GM19239 (cell line): ENCODE data around the gene ABHD4.
A peak's percentile ranks its signal among the peaks of the same experiment; 100 is the strongest.
"Not testable (repeated sequence)": the region's sequence is repeated elsewhere in the genome, so short reads cannot be mapped to it uniquely, and the experiment has no call there.

ENCODE experiments used
- DNase-seq: peaks from one replicate; pipeline ENCODE4 v3.0.0; 2011; ENCODE audit warnings: low spot score; ENCODE audit not compliant: insufficient read length
- FAIRE-seq: peaks from 2 replicates; lab custom pipeline; 2011; peaks lifted over from hg19 to GRCh38; lab: Jason Lieb, UNC

Gene ABHD4, protein sequence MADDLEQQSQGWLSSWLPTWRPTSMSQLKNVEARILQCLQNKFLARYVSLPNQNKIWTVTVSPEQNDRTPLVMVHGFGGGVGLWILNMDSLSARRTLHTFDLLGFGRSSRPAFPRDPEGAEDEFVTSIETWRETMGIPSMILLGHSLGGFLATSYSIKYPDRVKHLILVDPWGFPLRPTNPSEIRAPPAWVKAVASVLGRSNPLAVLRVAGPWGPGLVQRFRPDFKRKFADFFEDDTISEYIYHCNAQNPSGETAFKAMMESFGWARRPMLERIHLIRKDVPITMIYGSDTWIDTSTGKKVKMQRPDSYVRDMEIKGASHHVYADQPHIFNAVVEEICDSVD

DNA sequence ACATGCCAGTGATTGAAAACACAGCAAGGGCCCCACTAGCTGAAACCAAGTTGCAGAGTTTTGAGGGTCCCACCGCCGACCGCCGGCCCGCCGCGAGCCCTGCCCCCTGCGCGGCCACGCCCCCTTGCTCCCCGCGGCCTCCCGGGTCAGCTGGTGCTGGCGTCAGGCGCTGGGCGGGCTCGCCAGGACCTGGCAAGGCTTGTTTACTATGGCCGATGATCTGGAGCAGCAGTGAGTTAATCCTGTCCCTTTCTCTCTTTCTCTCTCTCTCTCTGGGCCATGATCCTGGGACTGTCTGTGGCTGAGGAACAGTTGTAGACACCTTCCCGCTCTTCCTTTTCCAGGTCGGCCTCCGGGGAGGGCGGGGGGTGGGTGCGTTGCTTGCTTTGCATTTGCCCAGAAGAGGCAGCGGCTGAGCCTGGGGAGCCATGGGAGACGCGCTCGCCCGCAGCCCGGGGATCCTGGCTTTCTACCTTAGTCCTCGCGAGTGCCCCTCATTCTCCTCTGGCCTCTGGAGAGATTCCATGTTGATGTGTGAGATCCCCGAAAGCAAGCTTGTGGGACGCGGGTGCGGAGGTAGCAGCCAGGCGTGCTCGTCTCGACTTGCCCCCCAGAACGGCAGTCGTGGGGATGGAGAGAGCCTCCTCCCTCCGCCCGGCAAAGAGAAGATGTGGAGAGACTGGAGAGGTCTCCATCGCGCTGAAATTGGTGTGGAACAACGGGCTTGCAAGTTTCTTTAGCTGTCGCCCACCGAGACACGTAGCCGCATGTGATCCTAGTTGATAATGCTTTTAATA lies at the start of gene ABHD4:
Gene ABHD4, plus strand, starts transcription at position 202 of the 797 bp plus-strand sequence. Its CDS starts 7 bp downstream, at position 209.
- DNase-seq (peak; percentile 57), FAIRE-seq (peak; percentile 44)

DNA sequence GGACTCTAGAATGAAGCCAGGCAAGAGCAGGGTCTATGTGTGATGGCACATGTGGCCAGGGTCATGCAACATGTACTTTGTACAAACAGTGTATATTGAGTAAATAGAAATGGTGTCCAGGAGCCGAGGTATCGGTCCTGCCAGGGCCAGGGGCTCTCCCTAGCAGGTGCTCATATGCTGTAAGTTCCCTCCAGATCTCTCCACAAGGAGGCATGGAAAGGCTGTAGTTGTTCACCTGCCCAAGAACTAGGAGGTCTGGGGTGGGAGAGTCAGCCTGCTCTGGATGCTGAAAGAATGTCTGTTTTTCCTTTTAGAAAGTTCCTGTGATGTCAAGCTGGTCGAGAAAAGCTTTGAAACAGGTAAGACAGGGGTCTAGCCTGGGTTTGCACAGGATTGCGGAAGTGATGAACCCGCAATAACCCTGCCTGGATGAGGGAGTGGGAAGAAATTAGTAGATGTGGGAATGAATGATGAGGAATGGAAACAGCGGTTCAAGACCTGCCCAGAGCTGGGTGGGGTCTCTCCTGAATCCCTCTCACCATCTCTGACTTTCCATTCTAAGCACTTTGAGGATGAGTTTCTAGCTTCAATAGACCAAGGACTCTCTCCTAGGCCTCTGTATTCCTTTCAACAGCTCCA lies 48.7 kb upstream of the ABHD4 start:
- FAIRE-seq: no peak
- DNase-seq: no peak

DNA sequence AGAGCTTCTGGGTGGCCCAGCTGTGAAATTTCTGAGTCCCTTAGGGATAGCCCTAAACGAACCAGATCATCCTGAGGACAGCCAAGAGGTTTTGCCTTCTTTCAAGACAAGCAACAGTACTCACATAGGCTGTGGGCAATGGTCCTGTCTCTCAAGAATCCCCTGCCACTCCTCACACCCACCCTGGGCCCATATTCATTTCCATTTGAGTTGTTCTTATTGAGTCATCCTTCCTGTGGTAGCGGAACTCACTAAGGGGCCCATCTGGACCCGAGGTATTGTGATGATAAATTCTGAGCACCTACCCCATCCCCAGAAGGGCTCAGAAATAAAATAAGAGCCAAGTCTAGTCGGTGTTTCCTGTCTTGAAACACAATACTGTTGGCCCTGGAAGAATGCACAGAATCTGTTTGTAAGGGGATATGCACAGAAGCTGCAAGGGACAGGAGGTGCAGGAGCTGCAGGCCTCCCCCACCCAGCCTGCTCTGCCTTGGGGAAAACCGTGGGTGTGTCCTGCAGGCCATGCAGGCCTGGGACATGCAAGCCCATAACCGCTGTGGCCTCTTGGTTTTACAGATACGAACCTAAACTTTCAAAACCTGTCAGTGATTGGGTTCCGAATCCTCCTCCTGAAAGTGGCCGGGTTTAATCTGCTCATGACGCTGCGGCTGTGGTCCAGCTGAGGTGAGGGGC lies 48.0 kb upstream of the ABHD4 start:
- FAIRE-seq: peak; percentile 94
- DNase-seq: no peak

DNA sequence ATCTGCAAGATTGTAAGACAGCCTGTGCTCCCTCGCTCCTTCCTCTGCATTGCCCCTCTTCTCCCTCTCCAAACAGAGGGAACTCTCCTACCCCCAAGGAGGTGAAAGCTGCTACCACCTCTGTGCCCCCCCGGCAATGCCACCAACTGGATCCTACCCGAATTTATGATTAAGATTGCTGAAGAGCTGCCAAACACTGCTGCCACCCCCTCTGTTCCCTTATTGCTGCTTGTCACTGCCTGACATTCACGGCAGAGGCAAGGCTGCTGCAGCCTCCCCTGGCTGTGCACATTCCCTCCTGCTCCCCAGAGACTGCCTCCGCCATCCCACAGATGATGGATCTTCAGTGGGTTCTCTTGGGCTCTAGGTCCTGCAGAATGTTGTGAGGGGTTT lies 46.5 kb upstream of the ABHD4 start:
- FAIRE-seq: no peak
- no peak for DNase-seq

DNA sequence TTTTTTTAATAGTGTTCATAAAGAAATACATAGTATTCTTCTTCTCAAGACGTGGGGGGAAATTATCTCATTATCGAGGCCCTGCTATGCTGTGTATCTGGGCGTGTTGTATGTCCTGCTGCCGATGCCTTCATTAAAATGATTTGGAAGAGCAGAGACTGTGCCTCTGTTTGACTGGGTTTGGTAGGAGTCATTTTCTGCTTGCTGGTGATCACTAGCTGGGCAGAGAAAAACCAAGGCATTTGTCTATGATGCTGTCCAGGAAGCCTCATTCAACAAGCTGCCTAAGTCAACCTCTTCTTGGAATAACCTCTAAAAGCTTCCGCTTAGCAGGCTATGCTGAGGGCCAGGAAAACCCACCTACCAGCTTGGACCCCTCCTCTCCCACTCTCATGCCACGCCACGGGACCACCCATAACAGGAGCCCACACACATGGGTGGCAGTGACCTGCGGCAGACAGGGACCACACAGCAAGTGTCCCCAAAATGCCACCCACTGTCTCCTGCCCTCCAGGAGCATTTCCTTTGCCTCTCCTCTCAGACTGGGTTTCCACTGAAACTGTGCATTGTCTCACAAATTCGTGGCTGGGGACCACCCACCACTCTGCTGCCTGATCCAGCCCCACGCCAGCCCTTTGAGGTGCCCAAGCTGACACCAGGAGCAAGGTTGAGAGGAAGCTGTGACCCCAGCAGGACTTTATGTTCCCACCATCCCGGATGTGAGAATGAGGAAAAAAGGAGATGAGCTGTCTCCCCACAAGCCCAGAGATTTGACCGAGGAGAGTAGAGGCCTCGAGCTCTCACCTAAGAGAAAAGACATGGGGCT lies 45.9 kb upstream of the ABHD4 start:
- FAIRE-seq (no peak), DNase-seq (no peak)

DNA sequence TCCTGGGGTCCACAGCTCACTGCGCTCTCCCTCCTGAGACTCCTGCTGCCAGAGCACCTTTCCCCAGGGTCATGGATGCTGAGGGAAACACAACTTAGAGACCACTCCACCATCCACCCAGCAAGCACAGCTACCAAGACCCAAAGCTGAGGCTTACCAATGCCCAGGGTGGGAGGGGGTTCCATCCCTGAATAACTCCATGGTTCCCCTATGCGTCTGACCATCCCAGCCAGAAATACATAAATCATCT lies 45.3 kb upstream of the ABHD4 start:
- FAIRE-seq (no peak), DNase-seq (no peak)

DNA sequence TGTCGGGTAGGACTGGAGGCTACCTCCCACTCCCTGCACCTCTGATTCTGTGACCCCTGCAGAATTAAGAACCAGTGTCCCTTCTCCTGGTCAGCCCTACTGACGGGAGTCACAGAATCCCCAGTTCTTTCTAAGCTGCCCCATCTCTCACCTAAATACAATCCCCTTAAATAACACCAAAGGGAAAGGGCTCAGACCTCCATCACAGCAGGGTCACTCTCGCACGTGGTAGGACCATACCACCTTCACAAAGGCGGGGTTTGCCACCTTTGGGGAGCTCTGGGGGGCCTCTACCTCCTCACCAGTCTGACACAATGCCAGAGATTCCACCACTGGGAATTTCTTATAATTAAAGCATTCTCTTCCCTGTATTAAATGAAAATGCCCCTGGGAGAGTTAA lies 44.7 kb upstream of the ABHD4 start:
- no peak for FAIRE-seq

DNA sequence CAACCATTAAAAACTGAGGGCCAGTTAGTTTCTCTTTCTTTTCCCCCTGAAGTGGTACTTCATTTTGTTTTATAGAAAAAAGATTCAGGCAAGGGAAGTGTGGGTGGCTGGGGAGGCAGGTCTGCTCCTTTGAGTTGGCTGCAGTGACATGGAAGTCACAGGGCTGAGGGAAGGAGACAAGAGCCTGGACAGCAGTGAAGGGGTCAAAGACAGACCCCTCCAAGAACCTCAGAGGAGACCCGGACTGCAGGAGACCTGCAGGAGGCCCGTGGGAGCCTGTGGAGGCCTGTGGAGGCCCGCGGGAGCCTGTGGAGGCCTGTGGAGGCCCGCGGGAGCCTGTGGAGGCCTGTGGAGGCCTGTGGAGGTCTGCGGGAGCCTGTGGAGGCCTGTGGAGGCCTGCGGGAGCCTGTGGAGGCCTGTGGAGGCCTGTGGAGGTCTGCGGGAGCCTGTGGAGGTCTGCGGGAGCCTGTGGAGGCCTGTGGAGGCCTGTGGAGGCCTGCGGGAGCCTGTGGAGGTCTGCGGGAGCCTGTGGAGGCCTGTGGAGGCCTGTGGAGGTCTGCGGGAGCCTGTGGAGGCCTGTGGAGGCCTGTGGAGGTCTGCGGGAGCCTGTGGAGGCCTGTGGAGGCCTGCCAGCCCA lies 44.1 kb upstream of the ABHD4 start:
- DNase-seq, FAIRE-seq: not testable (repeated sequence)

More for the DNA sequence above, 44.7 kb upstream of the ABHD4 start:
- DNase-seq: no peak

DNA sequence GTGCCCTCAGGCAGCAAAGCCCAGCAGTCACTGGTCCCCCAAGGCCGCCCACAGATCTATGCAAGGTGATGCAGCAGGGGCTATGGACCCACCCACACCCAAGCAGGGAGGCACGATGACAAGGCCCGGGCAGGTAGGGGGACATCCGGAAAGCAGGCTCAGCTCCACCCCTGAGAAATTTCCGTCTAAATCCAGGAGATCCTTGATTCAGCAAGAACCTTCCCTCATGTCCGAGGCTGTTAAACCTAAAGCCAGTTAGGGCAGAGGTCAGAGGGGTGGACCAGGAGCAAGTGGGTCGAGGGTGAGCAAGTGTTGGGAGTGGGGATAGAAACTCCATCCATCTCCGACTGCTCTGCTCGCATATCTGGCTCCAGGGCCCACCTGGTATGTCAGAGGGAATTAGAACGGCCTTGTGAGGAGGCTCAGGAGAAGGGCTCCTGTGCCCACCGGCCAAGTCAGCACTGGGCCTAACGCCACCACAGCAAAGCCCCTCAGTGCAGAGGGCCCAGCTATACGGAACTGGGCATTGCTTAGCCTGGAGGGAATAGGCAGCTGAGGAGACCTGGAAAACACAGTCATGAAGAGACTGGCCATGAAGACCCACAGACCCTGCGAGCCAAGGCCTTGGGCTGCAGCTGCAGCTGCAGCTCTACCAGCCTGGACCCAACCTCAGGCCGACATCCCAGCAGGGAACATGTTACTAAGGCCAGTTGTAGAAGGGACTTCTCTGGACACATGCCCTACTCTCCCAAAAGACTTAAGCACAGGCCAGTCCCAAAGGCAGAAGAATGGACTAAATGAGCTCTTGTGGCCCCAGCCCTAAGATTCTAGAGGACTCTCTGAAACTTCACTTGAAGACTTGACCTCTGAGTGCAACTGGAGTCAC lies 43.4 kb upstream of the ABHD4 start:
- FAIRE-seq: peak; percentile 26
- DNase-seq: no peak

DNA sequence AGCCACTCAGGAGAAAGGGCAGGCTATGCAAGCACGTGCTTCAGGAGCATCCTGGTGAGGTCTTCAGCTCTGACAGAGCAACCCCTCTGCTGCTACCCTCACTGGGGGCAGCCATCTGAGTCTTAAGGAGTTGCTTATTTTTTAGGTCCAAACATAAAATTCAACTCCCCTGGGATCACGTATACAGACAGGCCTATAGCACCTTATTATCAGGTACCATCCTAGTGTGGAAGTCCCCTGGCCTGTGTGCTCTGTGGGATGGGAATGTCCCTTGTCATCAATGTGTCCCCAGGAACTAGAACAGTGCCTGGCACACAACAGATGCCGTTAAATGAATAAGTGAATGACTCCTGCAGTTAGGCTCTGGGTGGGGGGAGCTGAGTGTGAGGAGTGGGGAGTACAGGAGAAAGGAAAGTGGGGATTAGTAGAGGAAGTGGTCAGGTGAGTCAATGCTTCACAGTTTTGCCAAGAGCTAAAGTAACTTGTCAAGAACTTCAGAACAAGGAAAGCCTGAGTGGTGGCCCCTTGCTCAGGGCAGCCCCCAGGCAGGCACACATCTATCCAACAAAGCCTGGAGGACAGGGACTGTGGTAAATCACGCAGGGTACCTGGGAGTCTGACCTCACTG lies 42.6 kb upstream of the ABHD4 start:
- FAIRE-seq (no peak), DNase-seq (no peak)

DNA sequence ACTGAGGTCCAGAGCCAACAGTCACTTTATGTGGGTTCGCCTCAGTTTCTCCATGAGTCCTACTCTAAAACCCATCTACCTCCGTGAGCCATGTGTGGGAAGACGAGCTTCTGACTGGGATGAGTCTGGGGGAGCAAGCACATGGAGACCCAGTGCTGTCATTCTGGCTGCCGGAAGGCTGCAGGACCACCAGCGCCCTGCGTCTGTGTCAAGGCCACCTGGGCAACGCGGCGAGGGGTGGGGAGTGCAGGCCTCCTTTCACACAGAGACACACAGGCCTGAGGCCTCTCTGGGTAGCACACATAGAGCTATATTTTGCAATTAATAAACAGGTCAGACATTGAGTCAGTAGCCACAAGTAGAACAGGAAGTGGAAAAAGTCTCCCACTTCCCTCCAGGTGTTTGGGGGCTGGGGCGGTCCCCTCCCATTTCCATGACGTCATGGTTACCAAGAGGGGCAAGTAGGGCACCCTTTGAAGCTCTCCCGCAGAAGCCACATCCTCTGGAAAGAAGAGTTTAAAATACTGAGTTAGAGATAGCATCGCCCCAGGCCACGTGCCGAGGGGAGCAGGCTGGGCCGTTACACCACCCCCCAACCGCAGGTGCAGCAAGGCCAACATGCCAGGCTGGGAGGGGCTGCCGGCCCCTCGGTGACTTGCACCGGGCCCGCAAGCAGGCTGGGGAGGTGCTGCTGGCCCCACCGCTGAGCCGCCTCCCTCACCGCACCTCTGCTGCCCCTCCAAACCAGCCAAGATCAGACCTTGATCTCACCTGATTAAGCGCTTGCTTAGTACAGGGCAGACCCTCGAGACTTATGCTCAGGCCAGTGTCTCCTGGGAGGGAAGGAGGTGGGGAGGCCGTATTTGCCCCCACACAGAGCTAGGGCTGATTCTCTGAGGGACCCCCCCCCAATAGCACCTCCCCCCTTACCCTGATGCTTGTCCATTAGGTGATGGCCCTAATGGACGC lies 41.8 kb upstream of the ABHD4 start:
- FAIRE-seq: peak; percentile 94
- peak; percentile 51 for DNase-seq

DNA sequence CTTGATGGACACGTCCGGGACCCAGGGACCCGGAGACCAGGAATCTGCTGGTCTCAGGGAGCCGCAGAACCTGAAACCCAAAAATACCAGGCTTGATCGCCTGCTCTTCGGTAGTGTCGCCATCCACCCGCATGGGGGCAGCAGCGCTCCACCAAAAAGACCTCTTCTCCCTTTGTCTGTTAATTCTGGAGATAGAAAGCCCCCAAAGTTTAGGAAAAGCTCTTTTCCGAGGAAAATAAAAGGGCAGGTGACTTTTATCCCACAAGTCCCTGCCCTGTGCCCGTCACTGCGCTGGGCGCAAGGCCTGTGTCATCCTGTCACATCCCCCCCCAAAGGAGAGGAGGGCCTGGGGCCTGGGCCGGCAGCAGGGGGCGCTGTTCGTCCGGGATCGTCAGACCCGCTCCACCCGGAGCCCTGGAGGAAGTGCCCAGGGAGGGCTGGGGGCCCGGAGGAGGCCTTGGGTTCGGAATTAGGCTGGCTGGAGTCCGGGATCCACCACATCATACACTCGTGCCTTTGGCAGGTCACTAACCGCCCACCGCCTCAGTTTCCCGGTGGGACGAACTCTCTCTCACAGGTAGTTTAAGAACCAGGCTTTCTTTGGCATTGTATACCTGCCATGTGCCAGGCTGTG lies 41.0 kb upstream of the ABHD4 start:
- FAIRE-seq (peak; percentile 40), DNase-seq (no peak)

DNA sequence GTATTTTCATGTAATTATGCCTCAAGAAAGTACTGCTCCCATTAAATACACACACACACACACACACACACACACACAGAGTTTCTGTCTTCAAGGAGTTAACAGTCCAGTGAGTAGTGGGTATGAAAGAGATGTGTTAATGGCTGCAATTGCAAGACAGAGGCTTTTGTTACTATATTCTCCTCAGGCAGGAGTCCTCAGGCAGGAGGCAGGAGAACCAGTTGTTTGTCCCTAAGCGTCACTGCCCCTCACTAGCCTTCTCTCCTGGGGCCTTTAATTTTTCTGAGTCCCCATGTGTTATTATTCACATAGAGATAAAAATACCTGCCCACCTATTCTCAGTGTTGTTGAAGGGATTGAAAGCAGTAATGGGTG lies 40.3 kb upstream of the ABHD4 start:
- no peak for DNase-seq
- no peak for FAIRE-seq

DNA sequence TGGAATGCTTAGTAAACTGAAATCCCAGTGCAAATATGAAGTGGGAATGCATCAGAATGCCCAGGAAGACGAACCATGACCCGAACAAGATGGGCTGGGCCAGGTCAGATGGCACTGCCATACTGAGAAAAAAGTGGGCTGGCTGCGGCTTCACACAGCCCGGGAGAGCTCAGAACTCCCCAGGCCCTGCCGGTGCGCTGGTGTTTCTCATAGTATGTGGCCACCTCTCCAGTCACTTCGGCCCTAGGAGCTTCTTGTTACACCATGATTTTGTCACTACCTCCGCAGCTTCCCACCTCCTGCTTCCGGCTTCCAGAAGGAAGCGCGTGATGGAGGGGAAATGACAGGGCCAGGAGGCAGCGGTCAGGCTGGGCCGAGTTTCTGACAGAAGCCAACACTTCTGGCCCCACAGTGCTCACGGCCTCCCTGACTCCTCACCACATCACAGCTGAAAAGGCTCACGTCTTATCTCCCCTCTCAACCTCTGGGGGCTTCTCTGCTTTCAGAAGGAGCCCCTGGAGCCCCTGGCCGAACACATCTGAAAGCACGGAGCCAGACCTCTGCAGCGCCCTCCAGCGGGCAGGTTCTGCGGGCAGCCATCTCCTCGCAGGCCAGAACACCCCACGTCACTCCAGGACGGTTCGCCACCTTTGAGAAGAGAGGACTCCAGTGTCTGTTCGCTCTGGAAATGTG lies 39.7 kb upstream of the ABHD4 start:
- no peak for FAIRE-seq
- no peak for DNase-seq

DNA sequence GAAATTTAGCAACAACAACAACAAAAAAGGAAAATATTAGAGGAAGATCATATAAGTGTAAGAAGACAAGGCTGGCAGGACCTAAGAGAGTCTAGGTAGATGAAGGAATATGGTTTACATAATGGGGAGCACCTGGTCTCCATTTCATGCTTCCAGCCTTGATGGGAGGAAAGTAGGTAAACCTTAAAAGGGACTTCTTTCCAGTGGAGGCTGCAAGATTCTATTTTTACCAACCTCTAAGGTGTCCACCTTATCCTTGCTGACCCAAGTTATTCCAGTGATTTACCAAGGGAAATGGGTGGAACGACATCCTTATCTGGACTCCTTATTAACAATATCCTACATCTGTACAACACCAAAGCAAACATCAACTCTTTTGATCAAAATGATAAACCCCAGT lies 39.1 kb upstream of the ABHD4 start:
- DNase-seq (no peak), FAIRE-seq (no peak)
